Small intestine (tissue), 7 donors: ENCODE measurements around the gene CKAP2L. TPM values are rescaled to one million over a fixed set of nuclear protein-coding genes. Genes with fewer than 3 reads are reported as not detected.
"Not testable (repeated sequence)": the region's sequence is repeated elsewhere in the genome, so short reads cannot be mapped to it uniquely, and the experiment has no call there.

Source experiments
- DNase-seq, 2 donors: peaks; one replicate each; pipeline versions ENCODE4 v3.0.0 to v3.0.0-alpha.2; 2013
- FAIRE-seq: peaks from 2 replicates; lab custom pipeline; 2012; peaks lifted over from hg19 to GRCh38; lab: Jason Lieb, UNC
- H3K27ac ChIP-seq, 3 donors: one replicate each; pipeline ENCODE4 v1.5.1; 2013; ENCODE audit warnings: low read length in 2 of 3, mild to moderate bottlenecking in 2 of 3, control low read depth in 1 of 3, inconsistent platforms in 1 of 3, low read depth in 1 of 3, moderate library complexity in 1 of 3
- H3K27me3 ChIP-seq, 3 donors: one replicate each; pipeline ENCODE4 v1.6.1; 2013; ENCODE audit warnings: low read length in 3 of 3, inconsistent platforms in 1 of 3; ENCODE audit not compliant: control insufficient read depth in 3 of 3, insufficient read depth in 3 of 3
- H3K36me3 ChIP-seq, 3 donors: one replicate each; pipeline ENCODE4 v1.6.1; 2013; ENCODE audit warnings: low read length in 3 of 3, inconsistent platforms in 1 of 3, low read depth in 1 of 3, mild to moderate bottlenecking in 1 of 3, moderate library complexity in 1 of 3; ENCODE audit not compliant: control insufficient read depth in 3 of 3, insufficient read depth in 2 of 3
- H3K4me1 ChIP-seq, 3 donors: one replicate each; pipeline ENCODE4 v1.6.1; 2013; ENCODE audit warnings: low read length in 2 of 3, inconsistent platforms in 1 of 3, low read depth in 1 of 3, mild to moderate bottlenecking in 1 of 3, moderate library complexity in 1 of 3; ENCODE audit not compliant: control insufficient read depth in 3 of 3, insufficient read depth in 2 of 3
- H3K4me3 ChIP-seq, 3 donors: one replicate each; pipeline ENCODE4 v1.5.1; 2013; ENCODE audit warnings: low read length in 3 of 3, control low read depth in 1 of 3, inconsistent platforms in 1 of 3, low read depth in 1 of 3, mild to moderate bottlenecking in 1 of 3, moderate library complexity in 1 of 3
- H3K9me3 ChIP-seq, 2 donors: one replicate each; pipeline ENCODE4 v1.6.1; 2013; ENCODE audit warnings: low read depth in 1 of 2, low read length in 1 of 2; ENCODE audit not compliant: control insufficient read depth in 2 of 2, insufficient read depth in 1 of 2
- WGBS, 3 donors: extraction: QIAGEN DNeasy Blood & Tissue Kit; methylation state at CpG; one replicate each; pipeline ENCODE4 v1.1.7; 2013; 5-methylcytosine and 5-hydroxymethylcytosine counted together
- polyA plus RNA-seq, 4 donors: library from polyadenylated mRNA; stranded (reverse) in 3 of 4; unstranded in 1 of 4; fragments of 200-250 nt in 3 of 4; fragments of 120-200 nt in 1 of 4; gene quantifications; one replicate each; pipeline versions ENCODE4 v1.2.1 to v1.2.3, GENCODE V29; 2013
- donor health status: healthy with polysubstance abuse.
- donor health status: control.
- donor health status: control.
- donor health status: Bipolar disorder and iron deficiency.
- donor health status: healthy.

Gene CKAP2L
- polyA plus RNA-seq, 4 donors: 3.6 to 8.0 TPM; not detected in 2

- H3K4me1 ChIP-seq, H3K4me3 ChIP-seq, FAIRE-seq, H3K27me3 ChIP-seq, DNase-seq, H3K27ac ChIP-seq, H3K9me3 ChIP-seq, H3K36me3 ChIP-seq: not testable (repeated sequence)
- 90 to 94% (median 92%) methylated on average over 2 of the region's 5 CpGs for WGBS, 3 donors
Observed at GRCh38 chr2:112716826-112717352, 47.5 kb downstream of the CKAP2L start.

DNA sequence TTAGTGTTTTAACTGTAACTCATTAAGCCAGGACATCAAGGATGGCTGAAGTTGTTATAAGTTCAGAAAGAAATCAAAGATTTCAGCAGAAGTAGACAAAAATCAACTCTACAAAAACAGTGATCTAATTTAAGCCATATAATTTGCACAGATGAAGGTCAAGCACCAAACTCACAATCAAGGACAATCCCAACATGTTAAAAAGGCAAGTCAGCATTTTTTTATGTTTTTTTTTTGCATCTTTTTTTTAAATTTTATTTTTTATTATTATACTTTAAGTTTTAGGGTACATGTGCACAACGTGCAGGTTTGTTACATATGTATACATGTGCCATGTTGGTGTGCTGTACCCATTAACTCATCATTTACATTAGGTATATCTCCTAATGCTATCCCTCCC, 48.3 kb downstream of the CKAP2L start:
- not testable (repeated sequence) for H3K4me3 ChIP-seq, H3K4me1 ChIP-seq, H3K9me3 ChIP-seq, H3K27me3 ChIP-seq, DNase-seq, H3K36me3 ChIP-seq, H3K27ac ChIP-seq, FAIRE-seq
- 86 to 89% (median 88%) methylated on average over 1 of the region's 1 CpG for WGBS, 3 donors

DNA sequence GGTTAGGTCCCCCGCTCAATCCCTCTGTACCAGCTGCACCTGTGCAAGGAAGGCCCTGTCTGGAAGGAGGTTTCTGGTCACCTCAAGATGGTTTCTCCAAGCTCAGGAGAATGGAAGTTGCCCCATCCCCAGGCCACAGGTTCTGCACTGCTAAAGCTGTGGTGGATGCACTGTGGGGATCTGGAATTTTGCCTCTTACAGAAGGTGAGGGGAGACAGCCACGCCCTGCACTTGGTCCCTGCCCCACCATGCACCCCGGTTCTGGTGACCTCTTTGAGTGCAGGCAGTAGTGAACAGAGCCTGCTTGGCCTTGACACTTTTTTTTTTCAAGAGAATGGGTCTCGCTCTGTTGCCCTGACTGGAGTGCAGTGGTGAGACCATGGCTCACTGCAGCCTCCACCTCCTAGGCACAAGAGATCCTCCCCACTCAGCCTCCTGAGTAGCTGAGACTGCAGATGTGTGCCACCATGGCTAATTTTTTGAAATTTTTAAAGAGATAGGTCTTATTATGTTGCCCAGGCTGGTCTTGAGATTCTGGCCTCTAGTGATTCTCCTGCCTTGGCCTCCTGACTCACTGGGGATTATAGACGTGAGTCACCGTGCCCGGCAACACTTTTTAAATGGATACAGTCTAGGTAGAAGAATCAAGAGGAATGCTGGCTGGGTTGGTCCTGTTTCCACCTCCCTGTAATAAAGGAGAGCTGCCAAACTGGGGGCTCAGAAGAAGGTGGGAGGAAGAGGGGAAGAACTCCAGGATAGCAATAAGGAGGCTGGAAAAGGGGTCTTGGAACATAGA, 49.4 kb downstream of the CKAP2L start:
- H3K4me3 ChIP-seq: no peak overlapping the region
- no peaks in the 10 kb centered on the region for H3K9me3 ChIP-seq
- no peaks in the 10 kb centered on the region for H3K36me3 ChIP-seq
- DNase-seq: no peak
- no peaks in the 10 kb centered on the region for H3K4me1 ChIP-seq
- 79 to 92% (median 84%) methylated on average over 7 of the region's 7 CpGs for WGBS, 3 donors
- no peak for FAIRE-seq
- H3K27me3 ChIP-seq: peaks cover 0 to 2% (median 0%) of the 10 kb centered on the region in 3 donors
- H3K27ac ChIP-seq: no peak overlapping the region

- 84 to 91% (median 89%) methylated on average over 4 of the region's 4 CpGs for WGBS, 3 donors
- DNase-seq: no peak
Observed at GRCh38 chr2:112714331-112714730, 50.1 kb downstream of the CKAP2L start.

DNA sequence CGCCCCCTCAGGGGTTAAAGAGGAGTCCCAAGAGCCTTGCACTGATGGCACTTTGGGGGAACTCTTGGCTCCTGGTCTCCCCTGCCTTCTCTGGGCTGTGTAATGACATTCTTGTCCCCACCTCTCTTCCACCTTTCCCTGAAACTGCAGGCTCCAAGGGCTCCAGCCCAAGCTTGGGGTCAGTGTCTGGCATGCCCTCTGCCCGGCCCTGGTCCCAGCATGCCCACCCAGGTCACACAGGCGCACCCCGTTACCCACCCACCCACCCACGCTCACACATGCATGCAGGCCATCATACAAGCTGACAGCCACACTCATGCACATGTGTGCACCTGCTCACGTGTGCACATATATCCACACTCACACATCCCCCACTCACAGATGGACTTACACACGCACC, 50.5 kb downstream of the CKAP2L start:
- H3K9me3 ChIP-seq: no peaks in the 10 kb centered on the region
- H3K4me1 ChIP-seq: no peaks in the 10 kb centered on the region
- no peak overlapping the region for H3K4me3 ChIP-seq
- FAIRE-seq (no peak), DNase-seq (no peak)
- no peaks in the 10 kb centered on the region for H3K36me3 ChIP-seq
- WGBS, 3 donors: 85 to 94% (median 91%) methylated on average over 7 of the region's 7 CpGs
- H3K27ac ChIP-seq: no peak overlapping the region
- peaks cover 0 to 2% (median 0%) of the 10 kb centered on the region in 3 donors for H3K27me3 ChIP-seq

More at GRCh38 chr2:112714331-112714730, 50.1 kb downstream of the CKAP2L start:
- Histone ChIP-seq H3K9me3 (no peaks in the 10 kb centered on the region), H3K27me3 (peaks cover 0 to 2% (median 0%) of the 10 kb centered on the region in 3 donors), H3K4me3 (no peak overlapping the region), H3K4me1 (no peaks in the 10 kb centered on the region), H3K36me3 (no peaks in the 10 kb centered on the region), H3K27ac (no peak overlapping the region)
- no peak for FAIRE-seq

- no peaks in the 10 kb centered on the region for H3K9me3 ChIP-seq
- H3K4me1 ChIP-seq: no peaks in the 10 kb centered on the region
- DNase-seq: no peak
- WGBS, 3 donors: 65 to 69% (median 68%) methylated on average over 7 of the region's 7 CpGs
- no peak overlapping the region for H3K27ac ChIP-seq
- no peaks in the 10 kb centered on the region for H3K36me3 ChIP-seq
- no peak for FAIRE-seq
- no peak overlapping the region for H3K4me3 ChIP-seq
- H3K27me3 ChIP-seq: peaks cover 0 to 2% (median 0%) of the 10 kb centered on the region in 3 donors
Observed at GRCh38 chr2:112713585-112713925, 50.9 kb downstream of the CKAP2L start.

GRCh38 chr2:112712903-112713584, 51.4 kb downstream of the CKAP2L start:
- no peaks in the 10 kb centered on the region for H3K9me3 ChIP-seq
- whole genome bisulfite sequencing, 3 donors: 58 to 67% (median 66%) methylated on average over 17 of the region's 17 CpGs
- FAIRE-seq (no peak), DNase-seq (no peak)
- H3K36me3 ChIP-seq: no peaks in the 10 kb centered on the region
- no peak overlapping the region for H3K27ac ChIP-seq
- no peak overlapping the region for H3K4me3 ChIP-seq
- H3K27me3 ChIP-seq: peaks cover 0 to 2% (median 0%) of the 10 kb centered on the region in 3 donors
- H3K4me1 ChIP-seq: no peaks in the 10 kb centered on the region

DNA sequence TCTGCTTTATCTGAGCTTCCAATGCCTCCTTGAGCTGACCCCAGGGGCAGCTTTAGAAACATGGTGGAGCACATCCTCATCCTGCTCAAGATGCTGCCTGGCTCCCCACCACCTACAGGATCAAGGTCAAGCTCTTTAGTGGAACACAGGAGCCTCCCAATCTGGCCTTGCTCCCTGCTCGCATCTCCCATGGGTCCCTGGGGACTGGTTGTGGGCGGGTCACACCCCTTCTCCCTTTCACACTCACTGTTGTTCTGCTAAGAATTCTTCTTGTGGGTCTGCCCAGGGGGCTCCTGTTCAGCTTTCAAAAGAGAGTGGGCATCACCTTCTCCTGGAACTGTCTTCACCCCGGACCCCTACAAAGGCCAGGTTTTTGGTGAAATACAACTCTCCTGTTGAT, 51.9 kb downstream of the CKAP2L start:
- WGBS, 3 donors: 68 to 82% (median 77%) methylated on average over 3 of the region's 3 CpGs

More for the DNA sequence above, 51.9 kb downstream of the CKAP2L start:
- H3K27me3 ChIP-seq: peaks cover 0 to 2% (median 0%) of the 10 kb centered on the region in 3 donors
- no peak for DNase-seq
- H3K9me3 ChIP-seq: no peaks in the 10 kb centered on the region
- FAIRE-seq: no peak
- H3K27ac ChIP-seq: no peak overlapping the region
- H3K4me3 ChIP-seq: no peak overlapping the region
- H3K4me1 ChIP-seq: peaks cover 0 to 3% (median 0%) of the 10 kb centered on the region in 3 donors
- H3K36me3 ChIP-seq: no peaks in the 10 kb centered on the region
